GM18502 (cell line): ENCODE data around the gene THBS3.
"Not testable (repeated sequence)": the region's sequence is repeated elsewhere in the genome, so short reads cannot be mapped to it uniquely, and the experiment has no call there.

Source experiments
- ATAC-seq: cut with Tn5 transposase; IDR thresholded peaks from one replicate; pipeline ENCODE4 v1.9.1; 2021; ENCODE audit warnings: mild to moderate bottlenecking; ENCODE audit not compliant: unreplicated experiment, poor library complexity

Gene THBS3

GRCh38 chr1:155207806-155208540 lies at the start of gene THBS3:
Gene THBS3 (minus strand): TSS chr1:155207897. CDS start chr1:155207876, 21 bp downstream.
- no peak for ATAC-seq

- no peak for ATAC-seq
These were observed 48.6 kb upstream of the THBS3 start for GRCh38 chr1:155256058-155256852.

GRCh38 chr1:155255243-155256007 lies 47.7 kb upstream of the THBS3 start, which contains the start of gene ENTREP3:
Gene ENTREP3 (minus strand): TSS chr1:155255483. CDS start chr1:155254877, 606 bp downstream.
- peak; percentile 55 for ATAC-seq

DNA sequence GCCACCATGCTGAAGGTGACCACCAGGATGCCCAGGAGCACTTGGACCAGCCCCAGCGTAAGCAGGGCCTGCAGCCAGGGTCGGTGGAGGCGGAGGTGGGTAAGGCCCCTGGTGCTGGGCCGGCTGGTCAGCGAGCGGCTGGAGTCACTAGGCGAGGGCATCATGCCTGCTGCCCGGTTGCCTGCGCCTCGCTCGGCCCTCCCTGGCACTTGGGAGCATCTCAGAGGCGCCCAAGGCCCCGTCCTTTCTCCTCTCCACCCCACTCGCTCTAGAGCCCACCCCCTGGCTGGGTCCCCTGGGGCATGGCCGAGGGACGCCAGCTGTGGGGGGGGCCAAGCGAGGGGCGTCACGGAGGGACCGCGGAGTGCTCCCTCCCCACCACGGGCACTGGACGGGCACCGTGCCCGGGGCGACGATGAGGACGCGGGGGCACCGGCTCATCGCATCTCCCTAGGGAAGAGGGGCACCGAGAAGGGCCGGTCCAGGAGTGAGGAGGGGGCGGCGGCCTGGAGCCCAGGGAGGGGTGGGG lies 47.1 kb upstream of the THBS3 start:
- ATAC-seq, result no peak

GRCh38 chr1:155254228-155254713 lies 46.6 kb upstream of the THBS3 start:
- no peak for ATAC-seq

GRCh38 chr1:155253797-155254196 lies 46.1 kb upstream of the THBS3 start:
- ATAC-seq, result no peak

DNA sequence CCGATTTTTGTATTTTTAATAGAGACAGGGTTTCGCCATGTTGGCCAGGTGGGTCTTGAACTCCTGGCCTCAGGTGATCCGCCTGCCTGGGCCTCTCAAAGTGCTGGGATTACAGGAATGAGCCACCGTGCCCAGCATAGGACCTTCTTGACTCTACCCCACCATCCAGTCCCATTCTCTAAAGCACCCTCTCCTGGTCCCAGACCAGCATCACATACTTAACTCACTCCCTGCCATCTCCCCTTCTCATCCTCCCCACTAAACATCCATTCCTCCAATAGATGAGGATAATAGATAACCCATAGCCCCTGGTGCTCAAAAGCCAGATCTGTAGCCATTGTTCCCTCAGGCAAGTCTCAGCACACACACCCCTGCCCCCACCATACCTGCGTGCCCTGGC lies 45.5 kb upstream of the THBS3 start:
- no peak for ATAC-seq

- no peak for ATAC-seq
These were observed 43.9 kb upstream of the THBS3 start for GRCh38 chr1:155251566-155251965.

- ATAC-seq, result peak; percentile 76
These were observed 43.1 kb upstream of the THBS3 start for GRCh38 chr1:155250633-155251449.

- peak; percentile 22 for ATAC-seq
These were observed 42.5 kb upstream of the THBS3 start for GRCh38 chr1:155250246-155250632.

- ATAC-seq, result no peak
These were observed 40.2 kb upstream of the THBS3 start for GRCh38 chr1:155247667-155248553.

- not testable (repeated sequence) for ATAC-seq
These were observed 39.1 kb upstream of the THBS3 start for GRCh38 chr1:155246796-155247195.

DNA sequence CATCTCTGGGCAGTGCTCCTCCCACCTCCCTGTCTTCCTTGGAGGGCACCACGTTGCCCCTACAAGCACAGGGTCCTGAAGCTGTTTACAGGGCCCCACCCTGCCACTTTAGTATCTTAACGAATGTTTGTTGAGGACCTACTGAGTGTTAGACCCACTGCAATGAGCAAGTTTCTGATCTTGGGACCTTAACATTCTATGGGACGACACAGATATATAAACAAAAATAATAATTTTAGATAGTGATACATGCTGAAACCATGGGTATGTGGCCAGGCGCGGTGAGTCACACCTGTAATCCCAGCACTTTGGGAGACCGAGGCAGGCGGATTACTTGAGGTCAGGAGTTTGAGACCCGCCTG lies 37.4 kb upstream of the THBS3 start:
- ATAC-seq, result no peak

DNA sequence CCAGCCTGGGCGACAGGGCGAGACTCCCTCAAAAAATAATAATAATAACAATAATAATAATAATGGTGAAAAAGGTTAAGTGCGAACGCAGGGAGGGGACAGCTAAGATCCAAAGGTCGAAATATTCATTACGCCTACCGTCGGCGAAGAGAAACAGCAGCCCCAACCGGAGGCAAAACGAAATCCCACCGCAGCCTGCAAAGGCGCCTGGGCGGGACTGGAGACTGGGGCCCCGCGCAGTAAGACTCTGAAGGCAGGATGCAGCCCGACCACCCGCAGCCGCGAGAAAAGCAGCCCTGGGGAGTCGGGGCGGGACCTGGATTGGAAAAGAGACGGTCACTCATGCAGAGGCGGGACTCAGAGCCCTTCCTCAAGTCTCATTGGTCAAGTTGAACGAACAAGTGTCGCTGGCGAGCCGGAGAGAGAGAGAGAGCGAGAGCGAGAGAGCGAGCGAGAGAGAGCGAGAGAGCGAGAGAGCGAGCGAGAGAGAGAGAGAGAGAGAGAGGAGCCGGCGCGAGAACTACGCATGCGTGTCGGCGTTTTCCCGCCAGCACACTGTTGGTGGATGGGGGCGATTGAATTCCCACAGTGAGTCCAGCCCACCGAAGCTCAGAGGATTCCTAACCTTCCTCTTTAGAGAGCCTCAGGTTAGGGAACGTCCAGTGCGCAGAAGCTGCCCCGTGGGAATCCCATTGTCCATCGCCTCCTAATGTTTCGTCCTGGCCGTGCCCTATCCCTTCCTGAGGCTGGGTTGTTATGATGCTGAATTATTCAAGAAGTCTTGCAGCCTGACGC lies 36.9 kb upstream of the THBS3 start:
- peak; percentile 78 for ATAC-seq

GRCh38 chr1:155242805-155243358 lies 35.2 kb upstream of the THBS3 start:
- ATAC-seq, result no peak

GRCh38 chr1:155241841-155242264 lies 34.2 kb upstream of the THBS3 start:
- ATAC-seq, result no peak

- no peak for ATAC-seq
These were observed 33.5 kb upstream of the THBS3 start for GRCh38 chr1:155241069-155241679.
